HepG2 (cell line): Measurements from ENCODE around the gene FGF19. TPM values are rescaled to one million over a fixed set of nuclear protein-coding genes. Genes with fewer than 3 reads are reported as not detected.

Experiments
- ATAC-seq: fragments of 200-7000 bp; cut with Tn5 transposase; 3 replicates; pipeline ENCODE4 v1.9.1; 2020; ENCODE audit warnings: mild to moderate bottlenecking, moderate library complexity
- BruUV-seq: library from RNA; stranded (reverse); fragments of 400-500 nt; replicated peaks from 2 replicates; lab custom pipeline; 2021; lab: Mats Ljungman, UMichigan
- CTCF ChIA-PET: fragments of 300-600 bp; formaldehyde crosslinking; extraction: SDS; loops from one replicate; lab custom pipeline; 2021; ENCODE audit warnings: low total read pairs, inconsistent platforms, low intra/inter-chr PET ratio; lab: Yijun Ruan, JAX
- POLR2A ChIA-PET: fragments of 350-600 bp; sonication (Branson Sonifier 250); formaldehyde crosslinking; loops from one replicate; lab custom pipeline; 2020; ENCODE audit warnings: antibody characterized with exemption, inconsistent platforms; lab: Yijun Ruan, JAX
- DNase-seq: peaks from one replicate; pipeline ENCODE4 v3.0.0-alpha.2; 2015; ENCODE audit warnings: low spot score
- FAIRE-seq: peaks from 3 replicates; lab custom pipeline; 2011; peaks lifted over from hg19 to GRCh38; lab: Jason Lieb, UNC
- H2AFZ ChIP-seq: one replicate; pipeline ENCODE4 v1.6.1; 2011; ENCODE audit warnings: low read length, inconsistent platforms
- H3K27ac ChIP-seq: fragments of 300-600 bp; 3 replicates; pipeline ENCODE4 v1.8.0; 2011; ENCODE audit warnings: mixed run types, mild to moderate bottlenecking, mixed read lengths, low read length, inconsistent platforms; ENCODE audit not compliant: insufficient read depth; ENCODE audit errors: extremely low read length
- H3K27me3 ChIP-seq, 2 experiments: fragments of 200-600 bp in 1 of 2; 2 replicates in 1 of 2; 3 replicates in 1 of 2; pipeline versions ENCODE4 v1.6.0 to v1.8.0; 2011; ENCODE audit warnings: low read length in 2 of 2, mild to moderate bottlenecking in 2 of 2, moderate library complexity in 2 of 2, inconsistent platforms in 1 of 2; ENCODE audit not compliant: insufficient read depth in 2 of 2, control insufficient read depth in 1 of 2
- H3K36me3 ChIP-seq, 2 experiments: fragments of 200-600 bp in 1 of 2; replicated peaks in 1 of 2; 2 replicates in 1 of 2; 3 replicates in 1 of 2; pipeline versions ENCODE4 v1.5.1 to v1.8.0; 2011; ENCODE audit warnings: low read length in 2 of 2, inconsistent platforms in 1 of 2; ENCODE audit not compliant: insufficient read depth in 2 of 2, control insufficient read depth in 1 of 2
- H3K4me1 ChIP-seq: 2 replicates; pipeline ENCODE4 v1.5.1; 2012; ENCODE audit warnings: low read length, inconsistent platforms; ENCODE audit not compliant: insufficient read depth
- H3K4me2 ChIP-seq: 2 replicates; pipeline ENCODE4 v1.6.0; 2011; ENCODE audit warnings: low read depth, low read length, inconsistent platforms
- H3K4me3 ChIP-seq, 3 experiments: fragments of 200-600 bp in 1 of 3; sonication (generic), shearing (Covaris generic) in 1 of 3; replicated peaks in 1 of 3; 2 replicates each; pipeline ENCODE4 v1.5.1; 2011 to 2016; ENCODE audit warnings: low read length in 3 of 3, inconsistent platforms in 2 of 3, low read depth in 2 of 3, mild to moderate bottlenecking in 2 of 3, control low read depth in 1 of 3, mixed read lengths in 1 of 3; ENCODE audit not compliant: insufficient read depth in 1 of 3
- H3K79me2 ChIP-seq: one replicate; pipeline ENCODE4 v1.6.1; 2011; ENCODE audit warnings: low read length, inconsistent platforms; ENCODE audit not compliant: insufficient read depth
- H3K9ac ChIP-seq: 2 replicates; pipeline ENCODE4 v1.6.0; 2011; ENCODE audit warnings: mild to moderate bottlenecking, low read depth, low read length, inconsistent platforms; ENCODE audit not compliant: insufficient read depth
- H3K9me3 ChIP-seq: 2 replicates; pipeline ENCODE4 v1.5.1; 2012; ENCODE audit warnings: mild to moderate bottlenecking, low read length
- H4K20me1 ChIP-seq: 2 replicates; pipeline ENCODE4 v1.6.0; 2011; ENCODE audit warnings: inconsistent platforms, mild to moderate bottlenecking, low read length, moderate library complexity; ENCODE audit not compliant: insufficient read depth
- CBX2 ChIP-seq, 2 experiments: fragments of 200-600 bp in 1 of 2; sonication (generic); formaldehyde crosslinking in 1 of 2; IDR thresholded peaks; 2 replicates each; pipeline versions ENCODE4 v1.7.0 to v1.8.1; 2018 to 2022; ENCODE audit warnings: low read depth in 2 of 2, low read length in 1 of 2, mild to moderate bottlenecking in 1 of 2, missing genetic modification reagents in 1 of 2
- GPN1 ChIP-seq: sonication (generic); formaldehyde crosslinking; IDR thresholded peaks from 2 replicates; pipeline ENCODE4 v1.5.1; 2020; ENCODE audit warnings: missing genetic modification reagents, borderline replicate concordance
- KAT2B ChIP-seq: fragments of 150-350 bp; IDR thresholded peaks from 2 replicates; pipeline ENCODE4 v1.6.1; 2014; ENCODE audit warnings: low read depth, low read length, borderline replicate concordance
- NFE2L1 ChIP-seq: sonication (generic); formaldehyde crosslinking; IDR thresholded peaks from 2 replicates; pipeline ENCODE4 v1.4.0; 2020; ENCODE audit warnings: missing genetic modification reagents, mild to moderate bottlenecking, borderline replicate concordance
- PLSCR1 ChIP-seq: sonication (generic); formaldehyde crosslinking; IDR thresholded peaks from 2 replicates; pipeline ENCODE4 v1.5.0; 2020; ENCODE audit warnings: missing genetic modification reagents, mild to moderate bottlenecking, borderline replicate concordance
- RAD51 ChIP-seq: fragments of 450-650 bp; IDR thresholded peaks from 2 replicates; pipeline ENCODE4 v1.6.1; 2016; ENCODE audit warnings: borderline replicate concordance
- RFX1 ChIP-seq: fragments of 450-650 bp; IDR thresholded peaks from 2 replicates; pipeline ENCODE4 v1.6.1; 2017
- SIX4 ChIP-seq: sonication (generic); formaldehyde crosslinking; IDR thresholded peaks from 2 replicates; pipeline ENCODE4 v1.4.0; 2020; ENCODE audit warnings: missing genetic modification reagents
- SMAD3 ChIP-seq: sonication (generic); formaldehyde crosslinking; IDR thresholded peaks from 2 replicates; pipeline ENCODE4 v1.4.0; 2020; ENCODE audit warnings: missing genetic modification reagents
- TBX2 ChIP-seq: sonication (generic); formaldehyde crosslinking; IDR thresholded peaks from 2 replicates; pipeline ENCODE4 v1.5.0; 2020; ENCODE audit warnings: missing genetic modification reagents, mild to moderate bottlenecking, borderline replicate concordance
- THAP9 ChIP-seq: sonication (generic); formaldehyde crosslinking; IDR thresholded peaks from 2 replicates; pipeline ENCODE4; 2020; ENCODE audit warnings: missing genetic modification reagents, mild to moderate bottlenecking, borderline replicate concordance
- ZBTB10 ChIP-seq: sonication (generic); formaldehyde crosslinking; IDR thresholded peaks from 2 replicates; pipeline ENCODE4 v1.4.0; 2020; ENCODE audit warnings: missing genetic modification reagents, borderline replicate concordance
- ZBTB7A ChIP-seq: sonication (generic); formaldehyde crosslinking; IDR thresholded peaks from 2 replicates; pipeline ENCODE4 v1.8.0; 2022; ENCODE audit warnings: mild to moderate bottlenecking, missing genetic modification reagents
- ZFP37 ChIP-seq: sonication (generic); formaldehyde crosslinking; IDR thresholded peaks from 2 replicates; pipeline ENCODE4 v1.4.0; 2020; ENCODE audit warnings: missing genetic modification reagents, borderline replicate concordance
- ZNF260 ChIP-seq: sonication (generic); formaldehyde crosslinking; IDR thresholded peaks from 2 replicates; pipeline ENCODE4 v1.4.0; 2020; ENCODE audit warnings: missing genetic modification reagents, low read depth, mild to moderate bottlenecking, borderline replicate concordance
- ZNF350 ChIP-seq: sonication (generic); formaldehyde crosslinking; IDR thresholded peaks from 2 replicates; pipeline ENCODE4 v1.4.0; 2020; ENCODE audit warnings: mild to moderate bottlenecking, low read depth, missing genetic modification reagents, borderline replicate concordance
- ZNF777 ChIP-seq: sonication (generic); formaldehyde crosslinking; IDR thresholded peaks from 2 replicates; pipeline ENCODE4 v1.4.0; 2020; ENCODE audit warnings: missing genetic modification reagents
- WGBS: methylation state at CpG from one replicate; pipeline ENCODE4 v1.1.6; 2017; ENCODE audit warnings: low lambda C conversion rate; 5-methylcytosine and 5-hydroxymethylcytosine counted together
- in situ Hi-C: cut with HindIII; loops from 2 replicates; pipeline ENCODE4 v1.10.0; 2017; ENCODE audit warnings: low pct_unique_long_range_greater_than_20kb; ENCODE audit not compliant: extremely low pct_ligation_motif_present
- intact Hi-C: fragments of 100-400 bp; cut with micrococcal nuclease; formaldehyde crosslinking; loops from one replicate; pipeline ENCODE4 v1.10.0; 2022; ENCODE audit not compliant: unreplicated experiment
- polyA plus RNA-seq, 8 experiments: library from polyadenylated mRNA; depleted of rRNA in 3 of 8; stranded (reverse) in 7 of 8; unstranded in 1 of 8; fragments of >200 nt; fragmentation: Illumina TruSeq in 4 of 8; extraction: Trizol in 4 of 8; gene quantifications; 2 replicates each; pipeline versions ENCODE4 v1.2.1 to v1.2.3, GENCODE V29; 2011 to 2016; ENCODE audit warnings: low read depth in 4 of 8, missing spikeins in 1 of 8, mixed read lengths in 1 of 8; ENCODE audit not compliant: insufficient read depth in 1 of 8
- total RNA-seq, 5 experiments: library from RNA; depleted of rRNA; stranded (reverse); fragments of >200 nt; fragmentation: Illumina TruSeq; extraction: Trizol; gene quantifications; 2 replicates each; pipeline ENCODE4 v1.2.3, GENCODE V29; 2016; ENCODE audit warnings: low read depth in 1 of 5

The FGF19 gene
- total and polyA plus RNA-seq, 2 of the 13 experiments (the other 11 are each of a cell fraction or from before 2014, with no cell fraction given): 0.07 TPM; not detected in 1

GRCh38 chr11:69700278-69701140 is 3.3 kb downstream of the FGF19 start:
- intact Hi-C loops: no loop called here
- Histone ChIP-seq H3K27ac (peak overlapping the region; percentile 49), H3K4me3 (peak overlapping the region; percentile 20 to 64 (median 29); a peak in 5 of 6 replicates), H3K4me1 (peaks cover 74% of the 10 kb centered on the region), H3K9ac (peak overlapping the region; percentile 32), H3K79me2 (no peaks in the 10 kb centered on the region), H2AFZ (no peak overlapping the region), H3K36me3 (no peaks in the 10 kb centered on the region), H3K9me3 (no peaks in the 10 kb centered on the region), H3K4me2 (peak overlapping the region; percentile 87), H4K20me1 (no peaks in the 10 kb centered on the region), H3K27me3 (peaks cover 0 to 19% of the 10 kb centered on the region in 2 experiments; a peak in 2 of 5 replicates)
- WGBS: under 1% methylated on average over 9 of the region's 20 CpGs
- BruUV-seq: TSS peak; percentile 65
- FAIRE-seq (peak; percentile 60), DNase-seq (peak; percentile 66), ATAC-seq (peak; percentile 71)
- ChIA-PET POLR2A (interaction anchor here (1.2 to 1.7 kb wide), 2 partner anchors 9 to 25 kb away, joined by 5 to 11 read pairs; partner anchors contain the start of gene LTO1), CTCF (no interaction called here)
- in situ Hi-C loops: no loop called here
- no peak for TF ChIP-seq ZNF260 (CRISPR knock-in tag)
- no peak for TF ChIP-seq ZNF777 (CRISPR knock-in tag)
- TF ChIP-seq PLSCR1 (CRISPR knock-in tag): no peak
- no peak for TF ChIP-seq RFX1
- no peak for TF ChIP-seq CBX2 (IDR thresholded peaks at IDR 0.05; ENCODE audit: low read depth, low read length)
- no peak for TF ChIP-seq CBX2 (CRISPR knock-in tag; IDR thresholded peaks at IDR 0.05; ENCODE audit: low read depth)
- no peak for TF ChIP-seq THAP9 (CRISPR knock-in tag)
- TF ChIP-seq KAT2B: no peak
- no peak for TF ChIP-seq SIX4
- no peak for TF ChIP-seq GPN1
- peak; percentile 36; the same call in 1 of the 2 replicates for TF ChIP-seq ZBTB7A (CRISPR knock-in tag)
- TF ChIP-seq RAD51: no peak
- no peak for TF ChIP-seq NFE2L1
- TF ChIP-seq SMAD3 (CRISPR knock-in tag): no peak
- peak; percentile 73; the same call in 1 of the 2 replicates for TF ChIP-seq TBX2
- TF ChIP-seq ZNF350 (CRISPR knock-in tag): no peak; the same call in 1 of the 2 replicates
- TF ChIP-seq ZBTB10 (CRISPR knock-in tag): no peak
- TF ChIP-seq ZFP37 (CRISPR knock-in tag): no peak
